ENCODE measurements around the gene RGS19.

RGS19 gene

GRCh38 chr20:64044484-64045247 is 34.7 kb downstream of the RGS19 start:
- in situ Hi-C loops (cut with HindIII; ENCODE audit: low pct_ligation_motif_present, low pct_unique_long_range_greater_than_20kb, low sequenced_read_pairs): no loop called here
- peak; percentile 50 for DNase-seq

GRCh38 chr20:64043768-64044167 is 35.5 kb downstream of the RGS19 start:
- in situ Hi-C loops (cut with HindIII; ENCODE audit: low pct_ligation_motif_present, low pct_unique_long_range_greater_than_20kb, low sequenced_read_pairs): no loop called here
- DNase-seq: no peak

- in situ Hi-C loops (cut with HindIII; ENCODE audit: low pct_ligation_motif_present, low pct_unique_long_range_greater_than_20kb, low sequenced_read_pairs): no loop called here
- DNase-seq: no peak
Observed at GRCh38 chr20:64042054-64042781, 37.1 kb downstream of the RGS19 start.

- in situ Hi-C loops (cut with HindIII; ENCODE audit: low pct_ligation_motif_present, low pct_unique_long_range_greater_than_20kb, low sequenced_read_pairs): no loop called here
- DNase-seq: no peak
Observed at GRCh38 chr20:64041781-64042053, 37.6 kb downstream of the RGS19 start.

GRCh38 chr20:64041040-64041780 is 38.1 kb downstream of the RGS19 start:
- no peak for DNase-seq
- in situ Hi-C loops (cut with HindIII; ENCODE audit: low pct_ligation_motif_present, low pct_unique_long_range_greater_than_20kb, low sequenced_read_pairs): no loop called here

GRCh38 chr20:64040231-64041039 is 38.9 kb downstream of the RGS19 start:
- in situ Hi-C loops (cut with HindIII; ENCODE audit: low pct_ligation_motif_present, low pct_unique_long_range_greater_than_20kb, low sequenced_read_pairs): no loop called here
- no peak for DNase-seq

GRCh38 chr20:64039293-64040160 is 39.8 kb downstream of the RGS19 start:
- DNase-seq: no peak
- in situ Hi-C loops (cut with HindIII; ENCODE audit: low pct_ligation_motif_present, low pct_unique_long_range_greater_than_20kb, low sequenced_read_pairs): no loop called here

- in situ Hi-C loops (cut with HindIII; ENCODE audit: low pct_ligation_motif_present, low pct_unique_long_range_greater_than_20kb, low sequenced_read_pairs): no loop called here
- DNase-seq: peak; percentile 75
Observed at GRCh38 chr20:64038565-64039292, 40.6 kb downstream of the RGS19 start.

GRCh38 chr20:64038224-64038564 is 41.1 kb downstream of the RGS19 start:
- in situ Hi-C loops (cut with HindIII; ENCODE audit: low pct_ligation_motif_present, low pct_unique_long_range_greater_than_20kb, low sequenced_read_pairs): no loop called here
- DNase-seq: no peak

GRCh38 chr20:64037498-64038213 is 41.7 kb downstream of the RGS19 start:
- in situ Hi-C loops (cut with HindIII; ENCODE audit: low pct_ligation_motif_present, low pct_unique_long_range_greater_than_20kb, low sequenced_read_pairs): no loop called here
- DNase-seq: no peak

- in situ Hi-C loops (cut with HindIII; ENCODE audit: low pct_ligation_motif_present, low pct_unique_long_range_greater_than_20kb, low sequenced_read_pairs): no loop called here
- no peak for DNase-seq
Observed at GRCh38 chr20:64037199-64037497, 42.2 kb downstream of the RGS19 start.

- in situ Hi-C loops (cut with HindIII; ENCODE audit: low pct_ligation_motif_present, low pct_unique_long_range_greater_than_20kb, low sequenced_read_pairs): no loop called here
Observed at GRCh38 chr20:64036346-64037198, 42.7 kb downstream of the RGS19 start.

GRCh38 chr20:64035933-64036345 is 43.4 kb downstream of the RGS19 start, which contains the start of gene C20orf204:
C20orf204 (plus strand) TSS chr20:64036182; CDS start chr20:64036324, 142 bp downstream.
- in situ Hi-C loops (cut with HindIII; ENCODE audit: low pct_ligation_motif_present, low pct_unique_long_range_greater_than_20kb, low sequenced_read_pairs): no loop called here
- no peak for DNase-seq

More at GRCh38 chr20:64036346-64037198, 42.7 kb downstream of the RGS19 start:
- no peak for DNase-seq

GRCh38 chr20:64035066-64035932 is 44.0 kb downstream of the RGS19 start:
- in situ Hi-C loops (cut with HindIII; ENCODE audit: low pct_ligation_motif_present, low pct_unique_long_range_greater_than_20kb, low sequenced_read_pairs): no loop called here
- no peak for DNase-seq

- no peak for DNase-seq
- in situ Hi-C loops (cut with HindIII; ENCODE audit: low pct_ligation_motif_present, low pct_unique_long_range_greater_than_20kb, low sequenced_read_pairs): no loop called here
Observed at GRCh38 chr20:64033981-64034493, 45.3 kb downstream of the RGS19 start.
